K562 (cell line): ENCODE measurements around the gene BLOC1S4. TPM values are rescaled to one million over a fixed set of nuclear protein-coding genes. Genes with fewer than 3 reads are reported as not detected.

ENCODE experiments used
- CBX2 ChIP-seq: fragments of 200-600 bp; sonication (generic); IDR thresholded peaks from one replicate; pipeline ENCODE4 v1.6.1; 2012; ENCODE audit warnings: mild to moderate bottlenecking, low read length, inconsistent platforms; ENCODE audit not compliant: insufficient read depth, poor library complexity, severe bottlenecking
- CBX3 ChIP-seq, 2 experiments: IDR thresholded peaks; 1 replicate in 1 of 2; 2 replicates in 1 of 2; pipeline ENCODE4 v1.6.1; 2012; ENCODE audit warnings: inconsistent platforms in 2 of 2, low read length in 2 of 2, borderline replicate concordance in 1 of 2, control low read depth in 1 of 2
- FOXK1 ChIP-seq: sonication (generic); formaldehyde crosslinking; IDR thresholded peaks from 2 replicates; pipeline ENCODE4 v1.8.0; 2022; ENCODE audit warnings: missing genetic modification reagents, mild to moderate bottlenecking, borderline replicate concordance
- GATA2 ChIP-seq: sonication (generic); formaldehyde crosslinking; IDR thresholded peaks from 2 replicates; pipeline ENCODE4 v1.4.0; 2020; ENCODE audit warnings: mild to moderate bottlenecking, missing genetic modification reagents
- MIER1 ChIP-seq: fragments of 450-650 bp; IDR thresholded peaks from 2 replicates; pipeline ENCODE4 v1.6.1; 2016; ENCODE audit warnings: antibody characterized with exemption, mild to moderate bottlenecking, low read depth
- MYBL2 ChIP-seq, 2 experiments: fragments of 450-650 bp in 1 of 2; sonication (generic) in 1 of 2; formaldehyde crosslinking in 1 of 2; IDR thresholded peaks; 2 replicates each; pipeline versions ENCODE4 v1.6.1 to v1.8.1; 2017 to 2022; ENCODE audit warnings: borderline replicate concordance in 1 of 2, inconsistent platforms in 1 of 2, low read depth in 1 of 2, mild to moderate bottlenecking in 1 of 2, missing genetic modification reagents in 1 of 2, moderate library complexity in 1 of 2
- PATZ1 ChIP-seq: fragments of 250-450 bp; sonication (Bioruptor Pico); IDR thresholded peaks from 2 replicates; pipeline ENCODE4 v1.5.0; 2020; ENCODE audit warnings: mild to moderate bottlenecking, borderline replicate concordance
- RAD51 ChIP-seq: fragments of 450-650 bp; IDR thresholded peaks from 2 replicates; pipeline ENCODE4 v1.7.1; 2016; ENCODE audit warnings: low read depth, mild to moderate bottlenecking, borderline replicate concordance
- RUNX1 ChIP-seq: sonication (generic); IDR thresholded peaks from 2 replicates; pipeline ENCODE4 v1.6.1; 2016; ENCODE audit warnings: antibody characterized with exemption, low read depth
- SIN3A ChIP-seq, 2 experiments: fragments of 150-350 bp in 1 of 2; IDR thresholded peaks; 2 replicates each; pipeline ENCODE4 v1.6.1; 2011 to 2016; ENCODE audit warnings: borderline replicate concordance in 2 of 2, low read depth in 2 of 2, low read length in 2 of 2, mild to moderate bottlenecking in 2 of 2, moderate library complexity in 2 of 2; ENCODE audit not compliant: control insufficient read depth in 1 of 2
- SIRT6 ChIP-seq: IDR thresholded peaks from one replicate; pipeline ENCODE4 v1.6.1; 2012; ENCODE audit warnings: low read depth, mild to moderate bottlenecking, control low read depth, inconsistent platforms, low read length, moderate library complexity
- SMARCB1 ChIP-seq: IDR thresholded peaks from 2 replicates; pipeline ENCODE4 v1.6.1; 2011; ENCODE audit warnings: improper control_type of control experiment, low read depth; ENCODE audit not compliant: insufficient read length
- SRSF7 ChIP-seq: fragments of 200-400 bp; formaldehyde crosslinking; optimal IDR thresholded peaks from 2 replicates; pipeline ENCODE3; 2017; ENCODE audit warnings: mild to moderate bottlenecking, low read depth, low read length
- TFAP4 ChIP-seq: sonication (generic); formaldehyde crosslinking; IDR thresholded peaks from 2 replicates; pipeline ENCODE4 v1.8.0; 2022; ENCODE audit warnings: missing genetic modification reagents, mild to moderate bottlenecking, moderate library complexity, borderline replicate concordance
- ZNF23 ChIP-seq: fragments of 250-450 bp; sonication (Bioruptor Pico); IDR thresholded peaks from 2 replicates; pipeline ENCODE4 v1.4.0; 2020; ENCODE audit warnings: mild to moderate bottlenecking
- ZNF584 ChIP-seq: fragments of 200-800 bp; sonication (Bioruptor generic); IDR thresholded peaks from 2 replicates; pipeline ENCODE4 v1.6.1; 2016; ENCODE audit warnings: low read depth, mild to moderate bottlenecking, missing genetic modification characterization, missing compliant biosample characterization
- ZNF740 ChIP-seq, 3 experiments: fragments of 200-800 bp in 1 of 3; sonication (Bioruptor generic) in 1 of 3; sonication (generic) in 1 of 3; formaldehyde crosslinking in 1 of 3; IDR thresholded peaks; 2 replicates each; pipeline versions ENCODE4 v1.6.1 to v1.8.0; 2016 to 2022; ENCODE audit warnings: mild to moderate bottlenecking in 2 of 3, missing compliant biosample characterization in 2 of 3, missing genetic modification characterization in 2 of 3, missing genetic modification reagents in 1 of 3
- ZNF77 ChIP-seq: fragments of 250-450 bp; sonication (Bioruptor Pico); IDR thresholded peaks from 2 replicates; pipeline ENCODE4 v1.5.0; 2020
- polyA plus RNA-seq, 8 experiments: library from polyadenylated mRNA; depleted of rRNA in 4 of 8; stranded (reverse) in 5 of 8; unstranded in 3 of 8; fragments of >200 nt; fragmentation: Nextera tagmentation in 2 of 8; fragmentation: Illumina TruSeq in 1 of 8; extraction: Ambion mirVana in 2 of 8; extraction: Trizol in 1 of 8; gene quantifications; 2 replicates each; pipeline versions ENCODE4 v1.2.1 to v1.2.3, GENCODE V29; 2011 to 2014; ENCODE audit warnings: inconsistent platforms in 1 of 8, missing spikeins in 1 of 8
- total RNA-seq, 7 experiments: library from RNA; depleted of rRNA in 6 of 7; stranded (reverse); fragments of >200 nt in 6 of 7; fragmentation: Illumina TruSeq in 2 of 7; extraction: Trizol in 2 of 7; gene quantifications; 2 replicates each; pipeline versions ENCODE4 v1.2.1 to v1.2.3, GENCODE V29; 2011 to 2021; ENCODE audit warnings: low replicate concordance in 1 of 7
- TF ChIP-seq, protein P1 (sequence below): sonication (generic); formaldehyde crosslinking; IDR thresholded peaks from 2 replicates; pipeline ENCODE4 v1.9.0; 2022; ENCODE audit warnings: mild to moderate bottlenecking, missing genetic modification reagents

BLOC1S4 gene
- total and polyA plus RNA-seq, 9 of the 15 experiments (the other 6 are each of a cell fraction or from before 2014, with no cell fraction given): 3.1 to 31.6 (median 11.2) TPM

DNA sequence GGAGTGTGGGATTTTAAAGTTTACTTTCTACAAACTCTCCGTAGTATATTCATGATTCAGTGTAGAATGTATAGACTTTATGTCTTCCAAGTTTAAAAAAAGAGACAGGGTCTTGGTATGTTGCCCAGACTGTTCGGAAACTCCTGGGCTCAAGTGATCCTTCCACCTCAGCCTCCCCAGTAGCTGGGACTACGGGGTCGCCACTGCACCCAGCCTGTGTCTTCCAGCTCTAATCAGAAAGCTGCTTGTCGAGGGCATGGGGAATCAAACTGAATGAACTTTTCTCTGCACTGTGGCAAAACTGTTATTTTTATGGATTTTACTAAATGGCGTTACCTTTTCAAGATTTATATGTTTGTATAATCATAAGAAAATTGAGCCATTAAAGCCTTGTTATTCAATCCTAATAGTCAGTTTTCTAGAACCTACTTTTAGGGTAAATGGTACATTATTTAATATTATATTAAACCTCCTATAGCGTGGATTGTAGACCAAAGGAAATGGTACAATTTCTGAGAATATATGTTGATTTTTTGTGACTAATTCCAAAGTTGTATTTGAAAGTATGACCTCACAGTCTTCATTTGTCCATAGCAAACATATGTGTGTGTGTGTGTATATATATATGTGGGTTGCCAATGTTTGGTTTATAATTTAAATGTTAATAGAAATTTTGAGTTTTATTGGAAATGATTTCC is 1.1 kb downstream of the BLOC1S4 start (continued):
- TF ChIP-seq RUNX1: no peak
- TF ChIP-seq SMARCB1: no peak
- no peak for TF ChIP-seq MIER1
- TF ChIP-seq CBX3 (IDR thresholded peaks at IDR 0.05; ENCODE audit: borderline replicate concordance in 1 of 2, low read length in 2 of 2): no peak
- no peak for TF ChIP-seq PATZ1 (CRISPR knock-in tag)
- no peak for TF ChIP-seq SIN3A (IDR thresholded peaks at IDR 0.05; ENCODE audit: borderline replicate concordance in 2 of 2, control insufficient read depth in 1 of 2, low read depth in 2 of 2, low read length in 2 of 2)
- TF ChIP-seq GATA2 (CRISPR knock-in tag): no peak
- no peak for TF ChIP-seq MYBL2 (IDR thresholded peaks at IDR 0.05; ENCODE audit: low read depth)
- TF ChIP-seq MYBL2 (CRISPR knock-in tag; IDR thresholded peaks at IDR 0.05; ENCODE audit: borderline replicate concordance): no peak
- no peak for TF ChIP-seq RAD51
- TF ChIP-seq ZNF23 (CRISPR knock-in tag): no peak
- TF ChIP-seq SRSF7: no peak
- no peak for TF ChIP-seq ZNF740 (CRISPR knock-in tag; IDR thresholded peaks at IDR 0.05)
- no peak for TF ChIP-seq ZNF740 (tag; IDR thresholded peaks at IDR 0.05)
- no peak for TF ChIP-seq SIRT6
- no peak for TF ChIP-seq CBX2
- no peak for TF ChIP-seq ZNF584 (CRISPR knock-in tag)
- no peak for TF ChIP-seq TFAP4
- TF ChIP-seq, protein P1, sequence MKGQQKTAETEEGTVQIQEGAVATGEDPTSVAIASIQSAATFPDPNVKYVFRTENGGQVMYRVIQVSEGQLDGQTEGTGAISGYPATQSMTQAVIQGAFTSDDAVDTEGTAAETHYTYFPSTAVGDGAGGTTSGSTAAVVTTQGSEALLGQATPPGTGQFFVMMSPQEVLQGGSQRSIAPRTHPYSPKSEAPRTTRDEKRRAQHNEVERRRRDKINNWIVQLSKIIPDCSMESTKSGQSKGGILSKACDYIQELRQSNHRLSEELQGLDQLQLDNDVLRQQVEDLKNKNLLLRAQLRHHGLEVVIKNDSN (CRISPR knock-in tag): no peak
- TF ChIP-seq FOXK1: no peak
- no peak for TF ChIP-seq ZNF77
